Kidney (tissue), 14 donors: ENCODE measurements around the gene NABP2. TPM values are rescaled to one million over a fixed set of nuclear protein-coding genes. Genes with fewer than 3 reads are reported as not detected.

ENCODE experiments used
- DNase-seq, 5 donors: peaks; one replicate each; pipeline ENCODE4 v3.0.0-alpha.2; 2013 to 2020
- FAIRE-seq: peaks from 2 replicates; lab custom pipeline; 2012; peaks lifted over from hg19 to GRCh38; lab: Jason Lieb, UNC
- H3K27ac ChIP-seq, 2 donors: one replicate each; pipeline ENCODE4 v1.7.0; 2013; ENCODE audit warnings: low read depth in 2 of 2, low read length in 2 of 2, inconsistent platforms in 1 of 2
- H3K27me3 ChIP-seq: one replicate; pipeline ENCODE4 v1.7.1; 2013; ENCODE audit warnings: low read length, inconsistent platforms; ENCODE audit not compliant: control insufficient read depth, insufficient read depth
- H3K36me3 ChIP-seq, 3 donors: one replicate each; pipeline versions ENCODE4 v1.7.0 to v1.7.1; 2013; ENCODE audit warnings: low read length in 3 of 3, control low read depth in 1 of 3, inconsistent platforms in 1 of 3; ENCODE audit not compliant: insufficient read depth in 3 of 3, control insufficient read depth in 2 of 3
- H3K4me1 ChIP-seq, 3 donors: one replicate each; pipeline versions ENCODE4 v1.7.0 to v1.7.1; 2013; ENCODE audit warnings: low read length in 3 of 3, inconsistent platforms in 1 of 3, low read depth in 1 of 3; ENCODE audit not compliant: control insufficient read depth in 2 of 3, insufficient read depth in 2 of 3
- H3K4me3 ChIP-seq, 3 donors: one replicate each; pipeline versions ENCODE4 v1.7.0 to v1.8.1; 2013; ENCODE audit warnings: low read length in 3 of 3, control low read depth in 1 of 3, inconsistent platforms in 1 of 3
- H3K9ac ChIP-seq, 3 donors: one replicate each; pipeline versions ENCODE4 v1.7.0 to v1.7.1; 2013; ENCODE audit warnings: low read length in 3 of 3, control low read depth in 1 of 3, inconsistent platforms in 1 of 3
- H3K9me3 ChIP-seq, 3 donors: one replicate each; pipeline versions ENCODE4 v1.7.0 to v1.7.1; 2013; ENCODE audit warnings: low read length in 3 of 3, control low read depth in 1 of 3, inconsistent platforms in 1 of 3; ENCODE audit not compliant: control insufficient read depth in 2 of 3, insufficient read depth in 1 of 3
- intact Hi-C: fragments of 100-400 bp; cut with DNase I; formaldehyde crosslinking; loops from one replicate; pipeline ENCODE4 v1.11.1; 2022
- polyA plus RNA-seq: library from polyadenylated mRNA; stranded (reverse); fragments of 350-450 nt; fragmentation: Illumina TruSeq; extraction: RNeasy Lipid Tissue Mini Kit (QIAGEN cat#74804); gene quantifications from one replicate; pipeline ENCODE4 v1.2.3, GENCODE V29; 2014; ENCODE audit warnings: low read depth, low replicate concordance; ENCODE audit not compliant: insufficient read depth
- total RNA-seq: library from RNA; stranded (reverse); fragmentation: NEBNext Ultra II Directional; extraction: Animal tissue kit (Norgen Biotek cat#: 25700); gene quantifications from one replicate; pipeline ENCODE4 v1.2.1, GENCODE V29; 2021
- TF ChIP-seq, protein P1 (sequence below): IDR thresholded peaks from 3 replicates; pipeline ENCODE4 v1.5.1; 2012; ENCODE audit warnings: mild to moderate bottlenecking, moderate library complexity, borderline replicate concordance; ENCODE audit not compliant: insufficient read depth; ENCODE audit errors: extremely low read depth
- donor health status: control.
- donor health status: control.
- donor health status: control.
- donor health status: control.
- donor health status: control.
- donor health status: DM: yes; HTN: yes; CAD: no.
- donor health status: Normal renal cell carcinoma (clear cell type).

Gene NABP2
- total and polyA plus RNA-seq, 2 donors from 2014 or later = 31.0 to 42.3 TPM

- Histone ChIP-seq H3K27me3 (no peaks in the 10 kb centered on the region), H3K9me3 (no peaks in the 10 kb centered on the region), H3K27ac (no peak overlapping the region), H3K9ac (no peak overlapping the region), H3K4me3 (no peak overlapping the region), H3K4me1 (no peaks in the 10 kb centered on the region), H3K36me3 (peaks cover 10 to 41% (median 35%) of the 10 kb centered on the region in 3 donors)
- DNase-seq (no peak), FAIRE-seq (no peak)
- intact Hi-C loops = no loop called here
- TF ChIP-seq, protein P1, sequence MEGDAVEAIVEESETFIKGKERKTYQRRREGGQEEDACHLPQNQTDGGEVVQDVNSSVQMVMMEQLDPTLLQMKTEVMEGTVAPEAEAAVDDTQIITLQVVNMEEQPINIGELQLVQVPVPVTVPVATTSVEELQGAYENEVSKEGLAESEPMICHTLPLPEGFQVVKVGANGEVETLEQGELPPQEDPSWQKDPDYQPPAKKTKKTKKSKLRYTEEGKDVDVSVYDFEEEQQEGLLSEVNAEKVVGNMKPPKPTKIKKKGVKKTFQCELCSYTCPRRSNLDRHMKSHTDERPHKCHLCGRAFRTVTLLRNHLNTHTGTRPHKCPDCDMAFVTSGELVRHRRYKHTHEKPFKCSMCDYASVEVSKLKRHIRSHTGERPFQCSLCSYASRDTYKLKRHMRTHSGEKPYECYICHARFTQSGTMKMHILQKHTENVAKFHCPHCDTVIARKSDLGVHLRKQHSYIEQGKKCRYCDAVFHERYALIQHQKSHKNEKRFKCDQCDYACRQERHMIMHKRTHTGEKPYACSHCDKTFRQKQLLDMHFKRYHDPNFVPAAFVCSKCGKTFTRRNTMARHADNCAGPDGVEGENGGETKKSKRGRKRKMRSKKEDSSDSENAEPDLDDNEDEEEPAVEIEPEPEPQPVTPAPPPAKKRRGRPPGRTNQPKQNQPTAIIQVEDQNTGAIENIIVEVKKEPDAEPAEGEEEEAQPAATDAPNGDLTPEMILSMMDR = no peak
Measured at GRCh38 chr12:56213878-56214277, 10.3 kb upstream of the NABP2 start.

DNA sequence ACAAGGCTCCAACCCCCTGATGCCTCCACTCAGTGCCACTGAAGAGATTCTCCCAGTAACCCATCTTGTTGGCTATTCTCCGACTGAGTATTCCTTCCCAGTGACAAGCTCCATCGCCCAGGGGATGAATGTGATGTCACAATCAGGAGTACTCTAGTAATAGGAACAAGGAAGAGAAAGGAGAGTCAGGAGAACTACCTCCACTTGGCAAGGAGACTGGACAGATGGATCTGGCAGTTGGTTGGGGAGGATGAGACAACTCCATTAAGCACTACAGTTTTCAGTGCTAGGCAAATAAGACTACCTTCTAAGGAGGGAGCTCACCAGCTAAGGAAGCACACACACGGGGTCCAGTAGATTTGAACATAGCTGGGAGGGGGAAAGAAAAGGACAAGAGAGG is 7.7 kb upstream of the NABP2 start:
- intact Hi-C loops = no loop called here
- DNase-seq (no peak), FAIRE-seq (no peak)
- Histone ChIP-seq H3K27ac (no peak overlapping the region), H3K9ac (no peak overlapping the region), H3K36me3 (peaks cover 10 to 32% (median 26%) of the 10 kb centered on the region in 3 donors), H3K4me3 (no peak overlapping the region), H3K9me3 (no peaks in the 10 kb centered on the region), H3K27me3 (no peaks in the 10 kb centered on the region), H3K4me1 (peaks cover 0 to 3% (median 0%) of the 10 kb centered on the region in 3 donors)
- TF ChIP-seq, protein P1 = no peak

DNA sequence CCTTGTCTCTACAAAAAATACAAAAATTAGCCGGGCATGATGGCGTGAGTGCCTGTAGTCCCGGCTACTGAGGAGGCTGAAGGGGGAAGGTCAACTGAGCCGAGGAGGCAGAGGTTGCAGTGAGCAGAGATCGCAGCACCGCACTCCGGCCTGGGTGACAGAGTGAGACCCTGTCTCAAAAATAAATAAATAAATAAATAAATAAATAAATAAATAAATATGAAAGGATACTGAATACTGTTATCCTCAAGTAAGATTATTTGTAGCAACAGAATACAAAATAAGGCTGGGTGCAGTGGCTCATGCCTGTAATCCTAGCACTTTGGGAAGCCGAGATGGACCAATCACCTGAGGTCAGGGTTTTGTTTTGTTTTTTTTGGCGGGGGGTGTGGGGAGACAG is 4.3 kb upstream of the NABP2 start:
- Histone ChIP-seq H3K36me3 (peaks cover 0 to 5% (median 4%) of the 10 kb centered on the region in 3 donors), H3K27me3 (no peaks in the 10 kb centered on the region), H3K9ac (no peak overlapping the region), H3K9me3 (no peaks in the 10 kb centered on the region), H3K27ac (no peak overlapping the region), H3K4me1 (peaks cover 4 to 17% (median 8%) of the 10 kb centered on the region in 3 donors), H3K4me3 (no peak overlapping the region)
- no peak for FAIRE-seq
- intact Hi-C loops = no loop called here
- DNase-seq = no peak
- TF ChIP-seq, protein P1 = no peak
